GM19099 (cell line): ENCODE measurements around the gene HIVEP3.

Experiments
- POLR2A ChIP-seq: IDR thresholded peaks from 3 replicates; pipeline ENCODE4 v1.6.1; 2011; ENCODE audit warnings: low read depth; ENCODE audit not compliant: insufficient read length; ENCODE audit errors: extremely low read depth

Gene HIVEP3

DNA sequence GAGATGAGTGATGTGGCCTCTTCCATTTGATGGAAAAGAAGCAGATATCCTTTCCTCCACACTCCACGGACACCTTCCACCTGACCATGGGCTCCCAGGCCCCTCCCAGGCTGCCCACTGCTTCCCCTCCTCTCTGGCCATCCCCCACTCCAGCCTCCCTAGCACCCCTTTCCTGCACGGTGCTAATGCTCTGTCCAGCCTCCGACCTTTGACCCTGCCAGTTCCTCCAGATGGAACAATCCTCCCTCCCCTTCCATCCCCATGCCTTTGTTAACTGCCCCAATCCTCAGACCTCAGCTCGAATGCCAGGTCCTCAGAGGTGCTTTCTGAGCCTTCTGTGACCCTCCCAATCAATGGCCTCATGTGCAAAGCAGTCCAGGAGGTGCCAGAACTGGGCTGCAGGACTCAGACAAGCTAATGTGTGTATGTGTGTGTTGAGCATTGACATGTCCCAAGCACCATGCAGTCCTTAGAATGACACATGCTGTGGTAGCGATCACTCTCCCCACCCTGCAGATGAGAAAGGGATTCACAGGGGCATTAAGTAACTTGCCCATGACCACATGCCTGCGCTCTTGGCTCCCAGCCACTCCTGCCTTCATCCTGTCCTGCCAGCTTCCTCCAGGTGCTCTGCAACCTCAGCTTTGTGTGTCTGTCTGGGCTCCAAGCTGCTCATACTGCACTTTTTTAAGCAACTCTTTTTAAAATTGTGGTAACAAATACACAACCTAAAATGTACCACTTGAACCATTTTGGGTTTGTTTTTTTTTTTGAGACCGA is 370.8 kb downstream of the HIVEP3 start:
- TF ChIP-seq POLR2A, result no peak

DNA sequence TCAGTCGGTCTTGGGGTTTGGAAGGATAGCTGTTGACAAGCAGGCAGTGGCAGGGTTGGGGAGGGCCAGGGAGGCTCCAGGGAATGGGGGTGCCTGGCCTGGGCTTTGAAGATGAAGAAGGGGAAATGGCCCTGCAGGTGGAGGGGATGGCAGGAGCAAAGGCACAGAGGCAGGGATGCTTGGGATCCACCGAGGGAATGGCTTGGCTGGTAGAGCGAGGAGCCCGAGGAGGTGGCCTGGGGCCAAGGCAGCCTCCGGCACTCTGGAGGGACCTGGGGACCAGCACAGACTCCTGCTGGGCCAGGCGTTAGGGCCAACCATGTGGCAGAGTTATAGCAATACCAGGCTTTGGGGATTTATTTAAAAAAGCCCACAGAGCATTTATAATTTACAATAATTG is 371.4 kb downstream of the HIVEP3 start:
- no peak for TF ChIP-seq POLR2A

DNA sequence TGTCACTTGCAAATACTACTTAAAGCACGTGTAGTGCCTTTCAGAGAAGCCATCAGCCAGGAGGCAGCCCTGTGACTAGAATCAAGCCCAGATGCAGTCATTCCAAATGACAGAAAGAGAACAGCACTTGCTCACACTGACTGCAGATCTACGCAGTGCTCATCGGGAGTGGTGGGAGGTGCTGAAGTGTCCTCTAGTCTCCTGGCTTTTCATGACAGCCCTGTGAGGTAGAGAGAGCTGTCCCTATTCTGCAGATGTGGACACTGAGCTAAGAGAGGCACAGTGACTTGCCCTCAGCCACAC is 371.9 kb downstream of the HIVEP3 start:
- no peak for TF ChIP-seq POLR2A

DNA sequence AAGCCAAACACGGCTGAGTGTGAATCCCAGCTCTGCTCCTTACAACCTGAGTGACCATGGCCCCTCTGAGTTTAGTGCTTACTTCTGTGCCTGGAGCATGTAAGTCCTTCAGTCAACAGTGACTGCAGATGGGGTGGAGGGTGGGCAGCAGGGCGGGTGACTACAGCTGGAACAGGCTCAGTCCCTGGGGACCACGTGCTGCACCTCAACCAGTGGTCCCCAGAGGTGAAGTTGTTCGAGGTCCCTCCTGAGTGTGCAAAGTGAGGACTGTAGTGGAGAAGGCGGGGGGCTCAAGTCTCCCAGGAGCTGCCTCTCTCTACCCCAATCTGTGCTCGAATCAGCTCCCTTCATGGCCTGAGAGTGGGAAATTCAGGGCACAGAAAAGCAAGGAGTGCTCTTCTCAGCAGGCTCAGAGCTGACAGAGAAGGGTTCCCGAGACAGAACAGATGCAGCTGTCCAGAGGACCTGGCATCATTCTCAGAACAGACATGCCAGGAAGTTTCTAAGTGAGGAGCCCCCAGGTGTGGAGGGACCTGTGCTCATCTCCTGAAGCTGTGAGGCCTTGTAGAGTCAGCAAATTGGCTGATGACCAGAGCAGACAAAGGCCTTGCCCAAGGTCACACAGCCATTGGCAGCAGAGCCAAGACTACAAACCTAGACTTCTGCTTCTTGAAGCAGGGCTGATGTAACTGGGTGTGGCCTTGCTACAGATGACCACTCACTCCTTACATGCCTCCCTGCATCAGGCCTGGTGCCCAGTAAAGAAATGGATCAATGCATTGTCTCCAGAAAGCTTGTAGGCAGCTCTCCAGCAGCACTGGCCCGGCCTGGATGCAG is 372.5 kb downstream of the HIVEP3 start:
- TF ChIP-seq POLR2A, result no peak

DNA sequence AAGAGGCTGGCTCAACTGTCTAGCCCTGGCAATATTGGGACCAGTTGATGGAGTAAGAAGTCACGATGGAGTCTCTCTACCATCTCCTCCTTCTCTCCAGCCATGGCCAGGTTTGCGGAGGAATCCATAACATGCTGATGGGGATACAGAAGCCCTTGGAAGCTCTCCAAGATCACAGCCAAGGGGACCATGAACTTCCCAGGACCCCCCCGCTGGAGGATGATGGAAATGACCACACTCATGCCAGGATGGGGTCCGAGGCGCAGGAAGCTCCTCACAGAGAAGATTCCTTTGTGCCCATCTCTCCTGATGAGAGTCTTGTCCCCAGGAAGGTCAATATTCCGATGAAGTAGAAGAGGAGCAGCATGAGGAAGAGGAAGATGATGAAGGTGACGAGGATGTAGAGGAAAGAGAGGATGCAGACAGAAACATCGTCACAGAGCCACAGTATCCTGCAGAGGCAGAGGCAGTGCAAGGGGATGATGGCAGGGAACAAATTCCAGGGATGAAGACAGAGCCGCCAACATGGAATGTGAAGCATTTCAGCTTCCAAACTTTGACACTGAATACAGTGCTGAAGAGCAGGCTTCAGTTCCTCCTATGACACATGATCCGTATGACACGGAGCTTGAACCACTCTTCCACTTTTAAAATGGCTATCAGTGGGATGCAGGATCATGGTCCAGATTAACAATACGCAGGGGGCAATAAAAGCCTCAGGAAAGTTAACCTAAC is 376.4 kb downstream of the HIVEP3 start:
- TF ChIP-seq POLR2A, result no peak

DNA sequence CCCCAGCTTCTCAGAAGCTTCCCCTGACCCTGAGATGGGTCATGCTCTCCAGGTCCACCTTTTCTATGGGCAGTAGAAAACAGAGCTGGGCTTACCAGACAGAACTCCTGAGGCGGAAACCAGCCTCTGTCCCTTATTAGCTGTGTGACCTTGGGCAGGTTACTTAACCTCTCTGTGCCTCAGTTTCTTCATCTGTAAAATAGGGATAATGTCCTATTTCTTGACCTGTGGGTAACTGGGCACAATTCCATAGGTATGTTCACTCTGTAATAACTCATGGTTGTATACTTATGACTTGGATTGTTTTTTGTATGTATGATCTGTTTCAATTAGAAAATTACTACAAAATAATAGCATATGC is 377.1 kb downstream of the HIVEP3 start:
- TF ChIP-seq POLR2A, result no peak

DNA sequence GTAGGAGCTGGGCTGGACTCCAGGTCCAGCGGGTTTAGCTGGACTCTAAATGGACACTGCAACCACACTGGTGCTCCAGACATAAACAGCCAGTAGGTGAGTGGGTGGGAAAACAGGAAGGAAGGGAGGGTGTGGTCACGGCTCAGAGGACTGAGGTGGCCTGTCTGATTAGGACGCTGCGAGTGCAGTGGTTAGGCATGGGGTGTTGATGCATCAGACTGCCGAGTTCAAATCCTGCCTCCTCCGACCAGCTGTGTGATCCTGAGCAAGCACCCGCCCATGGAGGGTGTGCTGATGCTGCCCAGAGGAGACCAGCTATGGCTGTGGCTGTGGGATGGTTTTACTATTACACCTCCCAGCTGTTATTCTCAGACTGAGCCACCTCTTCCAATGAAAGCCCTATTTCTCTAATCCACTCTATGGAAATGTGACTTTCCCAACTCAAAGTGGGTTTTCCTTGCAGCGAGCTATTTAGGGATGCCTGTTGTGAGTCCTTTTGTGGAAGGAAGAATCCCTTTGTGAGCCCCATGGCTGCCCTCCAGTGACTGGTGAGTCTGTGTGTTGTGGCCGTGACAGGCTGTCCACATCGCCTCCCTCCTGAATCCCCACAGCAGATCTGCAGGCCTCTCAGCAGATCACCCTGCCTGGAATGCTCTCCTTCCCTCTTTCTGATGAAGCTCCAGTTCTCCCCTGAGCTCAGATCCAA is 377.7 kb downstream of the HIVEP3 start:
- TF ChIP-seq POLR2A, result no peak

DNA sequence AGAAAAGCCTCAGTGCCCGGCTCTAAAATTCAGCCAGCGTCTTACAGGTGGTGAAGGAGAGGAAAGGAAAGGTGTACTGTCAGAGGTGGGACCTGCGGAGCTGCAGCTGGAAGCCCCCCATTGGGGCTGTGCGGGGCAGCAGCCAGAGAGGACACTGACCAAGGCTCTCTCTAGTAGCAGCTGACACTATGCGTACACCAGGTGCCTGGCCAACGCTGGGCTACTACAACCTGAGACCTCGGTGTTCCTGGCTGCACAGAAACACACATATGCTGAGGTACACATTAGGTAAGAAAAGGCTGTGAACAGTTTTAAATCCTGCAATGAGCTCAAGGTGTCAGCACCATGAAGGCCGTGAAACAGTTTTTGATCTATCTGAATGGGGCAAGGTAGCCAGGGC is 378.7 kb downstream of the HIVEP3 start:
- no peak for TF ChIP-seq POLR2A

DNA sequence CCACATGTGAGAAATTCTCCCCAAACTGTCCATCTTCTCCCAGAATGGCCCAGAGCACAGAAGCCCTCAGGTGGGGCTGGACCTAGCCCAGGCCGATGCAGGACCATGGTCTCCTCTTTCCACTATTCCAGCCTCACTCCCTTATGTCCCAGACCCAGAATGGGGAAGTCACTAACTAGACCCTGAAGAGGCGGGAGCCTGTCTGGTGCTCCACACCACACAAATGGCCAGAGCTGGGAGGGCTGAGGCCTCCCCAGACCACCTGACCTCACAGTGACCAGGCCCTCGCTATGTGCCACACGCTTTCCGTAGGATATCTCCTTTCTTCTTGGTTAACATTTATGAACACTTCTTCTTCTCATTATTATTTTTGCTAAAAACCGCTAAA is 379.3 kb downstream of the HIVEP3 start:
- no peak for TF ChIP-seq POLR2A

DNA sequence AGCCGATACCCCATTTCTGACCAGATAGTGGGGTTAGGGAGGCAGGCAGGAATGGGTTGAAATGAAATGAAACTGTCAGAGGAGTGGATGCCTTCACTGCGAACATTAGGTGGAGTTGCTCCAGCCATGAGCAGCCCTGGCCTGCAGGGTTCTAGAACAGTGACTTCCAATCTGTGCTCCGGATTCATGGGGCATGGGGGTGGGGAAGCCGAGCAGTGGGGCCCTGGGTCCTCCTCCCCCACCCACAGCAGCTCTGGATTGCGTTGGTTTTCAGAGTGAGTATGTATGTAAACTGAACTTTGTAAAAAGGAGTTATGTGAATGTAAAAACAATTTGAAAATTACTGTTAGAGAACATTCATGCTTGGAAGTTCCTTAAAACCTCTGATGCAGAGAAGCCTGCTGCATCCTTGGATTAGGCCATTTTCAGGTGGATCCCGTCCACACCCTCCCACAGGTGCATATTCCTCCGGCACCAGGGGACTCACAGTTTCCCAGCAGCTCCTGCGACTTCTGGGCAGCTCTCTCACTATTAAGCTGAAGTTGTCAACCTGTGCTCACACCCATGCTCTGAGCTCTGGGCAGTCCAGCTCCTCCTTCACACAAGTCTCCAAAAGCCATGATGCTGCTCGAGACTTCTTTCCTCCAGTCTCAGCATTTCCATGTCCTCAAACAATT is 379.8 kb downstream of the HIVEP3 start:
- no peak for TF ChIP-seq POLR2A

DNA sequence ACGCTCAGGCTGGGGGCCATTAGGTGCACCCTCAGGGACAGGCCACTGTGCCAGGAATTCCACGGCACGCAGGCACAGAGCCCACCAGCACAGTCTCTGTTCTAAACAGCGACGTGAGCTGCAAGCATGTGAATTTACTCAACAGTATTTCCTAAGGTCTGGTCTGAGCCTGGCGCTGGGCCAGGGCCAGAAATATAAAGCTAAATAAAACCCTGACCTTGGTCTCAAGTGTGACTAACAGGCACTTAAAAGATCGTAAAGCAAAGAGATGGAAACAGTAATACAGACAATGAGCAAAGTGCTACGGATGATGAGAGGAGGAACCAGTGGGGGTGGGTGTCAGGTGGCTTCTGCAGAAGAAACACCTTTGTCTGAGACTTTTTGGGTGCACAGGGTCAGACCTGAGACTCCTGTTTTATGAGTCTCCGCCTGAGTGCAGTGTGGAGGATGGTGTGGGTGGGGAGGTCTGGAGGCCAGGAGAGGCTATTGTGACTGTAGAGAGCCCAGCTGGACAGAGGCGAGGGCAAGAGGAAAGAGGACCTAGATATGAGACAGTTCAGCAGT is 380.9 kb downstream of the HIVEP3 start:
- TF ChIP-seq POLR2A, result no peak

DNA sequence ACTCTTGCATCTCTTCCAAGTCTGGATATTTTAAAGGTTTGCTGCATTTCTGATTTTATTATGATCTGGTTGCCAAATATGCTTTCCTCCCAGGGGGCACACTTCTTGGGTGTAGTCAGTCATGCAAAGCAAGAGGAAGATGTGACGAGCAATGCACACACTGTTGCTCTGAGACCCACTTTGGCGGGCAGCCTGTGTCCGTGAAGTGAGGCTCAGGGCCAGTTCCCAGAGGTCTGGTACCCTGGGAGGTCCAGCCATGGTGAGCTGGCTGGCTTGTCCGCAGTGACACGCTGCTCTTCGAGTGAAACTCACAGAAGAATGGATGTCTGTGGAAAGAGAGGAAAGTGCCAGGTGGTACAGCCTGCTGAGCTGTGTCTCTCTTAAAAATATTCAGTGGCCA is 381.5 kb downstream of the HIVEP3 start:
- TF ChIP-seq POLR2A, result no peak

DNA sequence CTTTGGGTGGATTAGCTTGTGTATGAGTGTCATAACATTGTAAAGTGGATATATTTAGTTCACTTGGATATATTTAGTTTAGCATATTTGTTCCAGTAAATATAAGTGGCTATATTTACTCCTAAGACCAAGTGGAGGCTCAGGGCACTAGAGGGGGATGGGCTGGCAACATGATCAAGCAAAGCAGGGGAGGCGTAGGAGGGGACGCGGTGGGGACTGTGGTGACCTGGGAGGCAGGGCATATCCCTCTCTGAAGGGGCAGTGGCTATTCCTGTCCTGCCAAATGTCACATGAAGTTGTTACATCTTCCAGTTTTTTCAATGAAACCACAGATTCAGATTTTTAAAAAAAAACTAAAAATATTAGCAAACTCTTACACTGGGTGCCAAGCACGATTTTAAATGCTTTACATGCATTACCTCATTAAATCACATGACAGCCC is 382.3 kb downstream of the HIVEP3 start:
- no peak for TF ChIP-seq POLR2A

DNA sequence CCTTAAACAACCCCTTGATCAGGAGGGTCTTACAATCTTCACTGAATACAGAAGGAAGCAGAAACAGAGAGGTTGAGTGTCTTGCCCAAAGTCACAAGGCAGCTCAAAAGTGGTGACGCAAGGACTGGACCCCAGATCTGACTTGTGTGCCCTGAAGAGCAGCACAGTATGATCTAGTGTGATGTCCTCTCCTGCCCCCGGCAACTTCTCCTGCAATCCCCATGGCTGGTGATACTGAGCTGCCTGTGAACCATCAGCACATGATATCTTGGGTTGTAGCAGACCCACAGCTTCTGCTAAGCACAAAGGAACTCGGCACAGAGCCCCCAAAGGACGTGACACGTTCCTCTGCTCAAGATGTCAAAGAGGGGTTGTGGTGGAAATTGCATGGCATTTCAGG is 383.0 kb downstream of the HIVEP3 start:
- no peak for TF ChIP-seq POLR2A
